Endothelial cell of umbilical vein (primary cell): ENCODE data around the gene TBX4. TPM values are rescaled to one million over a fixed set of nuclear protein-coding genes. Genes with fewer than 3 reads are reported as not detected.

ENCODE experiments used
- BruUV-seq: library from RNA; stranded (reverse); fragments of 400-500 nt; replicated peaks from 2 replicates; lab custom pipeline; 2021; lab: Mats Ljungman, UMichigan
- CTCF ChIA-PET: fragments of 300-600, 350-600 bp; sonication (Branson Sonifier 250); formaldehyde crosslinking; loops from one replicate; lab custom pipeline; 2021; ENCODE audit warnings: antibody characterized with exemption, inconsistent platforms; lab: Charles Lee
- POLR2A ChIA-PET: fragments of 300-600, 350-600 bp; sonication (Branson Sonifier 250); formaldehyde crosslinking; loops from one replicate; lab custom pipeline; 2021; ENCODE audit warnings: antibody characterized with exemption, inconsistent platforms; lab: Charles Lee
- DNase-seq: peaks from one replicate; pipeline ENCODE4 v3.0.0-alpha.2; 2011; ENCODE audit warnings: low read depth, low spot score
- FAIRE-seq: peaks from 2 replicates; lab custom pipeline; 2011; peaks lifted over from hg19 to GRCh38; lab: Jason Lieb, UNC
- H2AFZ ChIP-seq: 2 replicates; pipeline ENCODE4 v1.6.0; 2012; ENCODE audit warnings: low read depth, low read length, control low read depth, inconsistent platforms
- H3K27ac ChIP-seq: 2 replicates; pipeline ENCODE4 v1.5.1; 2011; ENCODE audit warnings: low read depth, mild to moderate bottlenecking, control low read depth, low read length, moderate library complexity; ENCODE audit not compliant: insufficient read depth
- H3K27me3 ChIP-seq, 2 experiments: 2 replicates each; pipeline versions ENCODE4 v1.6.0 to v1.6.1; 2011; ENCODE audit warnings: low read length in 2 of 2, mixed read lengths in 1 of 2; ENCODE audit not compliant: control insufficient read depth in 2 of 2, insufficient read depth in 2 of 2
- H3K36me3 ChIP-seq, 2 experiments: 2 replicates in 1 of 2; 3 replicates in 1 of 2; pipeline ENCODE4 v1.5.1; 2011; ENCODE audit warnings: low read length in 2 of 2, mild to moderate bottlenecking in 1 of 2, moderate library complexity in 1 of 2; ENCODE audit not compliant: control insufficient read depth in 2 of 2, insufficient read depth in 2 of 2; ENCODE audit errors: extremely low read depth in 1 of 2
- H3K4me1 ChIP-seq: 3 replicates; pipeline ENCODE4 v1.5.1; 2011; ENCODE audit warnings: mild to moderate bottlenecking, low read length; ENCODE audit not compliant: control insufficient read depth, insufficient read depth; ENCODE audit errors: extremely low read depth
- H3K4me2 ChIP-seq: 2 replicates; pipeline ENCODE4 v1.6.1; 2011; ENCODE audit warnings: low read length, control low read depth, mixed read lengths; ENCODE audit not compliant: insufficient read depth
- H3K4me3 ChIP-seq, 3 experiments: fragments of 200-600 bp in 1 of 3; sonication (generic), shearing (Covaris generic) in 1 of 3; replicated peaks in 1 of 3; 2 replicates each; pipeline ENCODE4 v1.5.1; 2011 to 2016; ENCODE audit warnings: control low read depth in 3 of 3, low read length in 3 of 3, mild to moderate bottlenecking in 2 of 3, inconsistent platforms in 1 of 3, low read depth in 1 of 3, moderate library complexity in 1 of 3; ENCODE audit not compliant: insufficient read depth in 1 of 3
- H3K79me2 ChIP-seq: 2 replicates; pipeline ENCODE4 v1.6.0; 2012; ENCODE audit warnings: low read length, inconsistent platforms; ENCODE audit not compliant: control insufficient read depth, insufficient read depth
- H3K9ac ChIP-seq: replicated peaks from 2 replicates; pipeline ENCODE3; 2011; ENCODE audit warnings: low read length, control low read depth; ENCODE audit not compliant: insufficient read depth; ENCODE audit errors: extremely low read depth
- H3K9me1 ChIP-seq: replicated peaks from 3 replicates; pipeline ENCODE4 v1.6.0; 2011; ENCODE audit warnings: mild to moderate bottlenecking, low read length; ENCODE audit not compliant: control insufficient read depth, insufficient read depth; ENCODE audit errors: extremely low read depth
- H3K9me3 ChIP-seq: replicated peaks from 2 replicates; pipeline ENCODE4 v1.5.1; 2012; ENCODE audit warnings: low read length, inconsistent platforms; ENCODE audit not compliant: control insufficient read depth, insufficient read depth
- H4K20me1 ChIP-seq: replicated peaks from 2 replicates; pipeline ENCODE3; 2011; ENCODE audit warnings: mild to moderate bottlenecking, low read length; ENCODE audit not compliant: control insufficient read depth, insufficient read depth; ENCODE audit errors: extremely low read depth
- CTCF ChIP-seq, 2 donors: IDR thresholded peaks; 1 replicate in 1 of 2; 2 replicates in 1 of 2; pipeline ENCODE4 v1.5.1; 2011; ENCODE audit warnings: low read length in 2 of 2, mild to moderate bottlenecking in 2 of 2, moderate library complexity in 2 of 2, control low read depth in 1 of 2, inconsistent platforms in 1 of 2, low read depth in 1 of 2; ENCODE audit not compliant: insufficient read depth in 1 of 2; ENCODE audit errors: extremely low read depth in 1 of 2
- EZH2 ChIP-seq: IDR thresholded peaks from 2 replicates; pipeline ENCODE4 v1.6.1; 2012; ENCODE audit warnings: borderline replicate concordance, low read depth, mild to moderate bottlenecking, moderate library complexity, low read length, inconsistent platforms; ENCODE audit not compliant: severe bottlenecking
- FOS ChIP-seq: IDR thresholded peaks from 2 replicates; pipeline ENCODE4 v1.6.1; 2011; ENCODE audit warnings: mild to moderate bottlenecking, low read length, moderate library complexity, borderline replicate concordance; ENCODE audit not compliant: insufficient read depth
- GATA2 ChIP-seq: IDR thresholded peaks from 2 replicates; pipeline ENCODE4 v1.7.0; 2011; ENCODE audit warnings: low read depth, mild to moderate bottlenecking, moderate library complexity, mixed read lengths, low read length; ENCODE audit not compliant: insufficient read length, insufficient read depth
- JUN ChIP-seq: IDR thresholded peaks from 2 replicates; pipeline ENCODE4 v1.6.1; 2011; ENCODE audit warnings: borderline replicate concordance, low read depth; ENCODE audit not compliant: insufficient read length, insufficient read depth
- MYC ChIP-seq: IDR thresholded peaks from one replicate; pipeline ENCODE4 v1.6.1; 2011; ENCODE audit warnings: mild to moderate bottlenecking, low read depth, low read length
- POLR2A ChIP-seq: IDR thresholded peaks from 2 replicates; pipeline ENCODE4 v1.6.1; 2012; ENCODE audit warnings: low read depth, mild to moderate bottlenecking, control low read depth, low read length
- POLR2AphosphoS5 ChIP-seq: IDR thresholded peaks from 2 replicates; pipeline ENCODE4 v1.6.1; 2012; ENCODE audit warnings: low read depth, mild to moderate bottlenecking, control low read depth, low read length, moderate library complexity; ENCODE audit not compliant: insufficient read depth
- dilution Hi-C: fragments of 300-500 bp; cut with MboI; formaldehyde crosslinking; loops from one replicate; pipeline ENCODE4 v1.15.0; 2019; ENCODE audit warnings: low sequenced_read_pairs; ENCODE audit not compliant: extremely low pct_ligation_motif_present
- intact Hi-C: fragments of 100-400 bp; cut with micrococcal nuclease; formaldehyde crosslinking; loops from one replicate; pipeline ENCODE4 v1.10.0; 2022
- polyA plus RNA-seq, 4 experiments: library from polyadenylated mRNA; depleted of rRNA in 3 of 4; stranded (reverse) in 3 of 4; unstranded in 1 of 4; fragments of >200 nt; gene quantifications; 2 replicates each; pipeline versions ENCODE4 v1.2.1 to v1.2.3, GENCODE V29; 2011 to 2012; ENCODE audit warnings: missing spikeins in 1 of 4
- total RNA-seq: library from RNA; stranded (reverse); gene quantifications from 2 replicates; pipeline ENCODE4 v1.2.3, GENCODE V29; 2021
- TF ChIP-seq, protein P1 (sequence below): IDR thresholded peaks from 2 replicates; pipeline ENCODE4 v1.6.1; 2011; ENCODE audit not compliant: insufficient read depth, insufficient read length

TBX4 gene
- total and polyA plus RNA-seq, 2 donors (not counting 3 experiments of a cell fraction or from before 2014, with no cell fraction given) = not detected

GRCh38 chr17:61470530-61471136 lies 18.4 kb downstream of the TBX4 start:
- no peaks in the 10 kb centered on the region for H3K79me2 ChIP-seq
- H3K4me3 ChIP-seq = no peak overlapping the region
- H3K9me3 ChIP-seq = no peaks in the 10 kb centered on the region
- H3K27me3 ChIP-seq = peaks cover 3 to 18% of the 10 kb centered on the region in 2 experiments
- ChIA-PET CTCF (interaction anchor here (0.8 kb wide), 1 partner anchor 80 kb away, joined by 3 read pairs; no protein-coding TSS in a partner anchor), POLR2A (no interaction called here)
- no peak for DNase-seq
- no peak for FAIRE-seq
- H3K4me1 ChIP-seq = no peaks in the 10 kb centered on the region
- H3K27ac ChIP-seq = no peak overlapping the region
- H3K4me2 ChIP-seq = no peak overlapping the region
- dilution Hi-C loops = no loop called here
- no peaks in the 10 kb centered on the region for H3K9me1 ChIP-seq
- H2AFZ ChIP-seq = no peak overlapping the region
- H3K9ac ChIP-seq = no peak overlapping the region
- TF ChIP-seq POLR2AphosphoS5 = no peak
- TF ChIP-seq, protein P1, sequence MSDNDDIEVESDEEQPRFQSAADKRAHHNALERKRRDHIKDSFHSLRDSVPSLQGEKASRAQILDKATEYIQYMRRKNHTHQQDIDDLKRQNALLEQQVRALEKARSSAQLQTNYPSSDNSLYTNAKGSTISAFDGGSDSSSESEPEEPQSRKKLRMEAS = no peak
- no peak for TF ChIP-seq GATA2
- no peak for TF ChIP-seq FOS
- no peak for TF ChIP-seq POLR2A
- H4K20me1 ChIP-seq = no peaks in the 10 kb centered on the region
- intact Hi-C loops = no loop called here
- BruUV-seq = no TSS peak
- no peaks in the 10 kb centered on the region for H3K36me3 ChIP-seq

- no peak for TF ChIP-seq POLR2A
- no peak for TF ChIP-seq GATA2
- no peak for TF ChIP-seq JUN
- TF ChIP-seq, protein P1 = no peak
- no peak for TF ChIP-seq MYC
- TF ChIP-seq CTCF (IDR thresholded peaks at IDR 0.05; ENCODE audit: extremely low read depth in 1 of 2, insufficient read depth in 1 of 2, low read depth in 1 of 2, low read length in 2 of 2) = no peak
- TF ChIP-seq FOS = no peak
- TF ChIP-seq EZH2 = no peak
- TF ChIP-seq POLR2AphosphoS5 = no peak
- Histone ChIP-seq H2AFZ (no peak overlapping the region), H3K27me3 (peaks cover 3 to 13% of the 10 kb centered on the region in 2 experiments), H3K9me3 (no peaks in the 10 kb centered on the region), H3K9ac (no peak overlapping the region), H3K79me2 (no peaks in the 10 kb centered on the region), H3K4me3 (no peak overlapping the region), H3K4me2 (no peak overlapping the region), H3K36me3 (no peaks in the 10 kb centered on the region), H3K4me1 (no peaks in the 10 kb centered on the region), H3K27ac (no peak overlapping the region), H3K9me1 (no peaks in the 10 kb centered on the region), H4K20me1 (no peaks in the 10 kb centered on the region)
- BruUV-seq = no TSS peak
- ChIA-PET POLR2A (no interaction called here), CTCF (interaction anchor here (0.9 kb wide), 1 partner anchor 10 kb away, joined by 4 read pairs; no protein-coding TSS in a partner anchor)
- intact Hi-C loops = no loop called here
- FAIRE-seq (no peak), DNase-seq (no peak)
- dilution Hi-C loops = no loop called here
Measured at GRCh38 chr17:61474235-61474927, 22.2 kb downstream of the TBX4 start.
